Neural crest cell (in vitro differentiated cells): Measurements from ENCODE around the gene CHERP. TPM values are rescaled to one million over a fixed set of nuclear protein-coding genes. Genes with fewer than 3 reads are reported as not detected.

Source experiments
- DNase-seq: peaks from one replicate; pipeline ENCODE4 v3.0.0; 2021; ENCODE audit warnings: low read depth, mixed read lengths, low spot score
- H3K27ac Mint-ChIP-seq: one replicate; pipeline ENCODE4 v1.8.0; 2021; ENCODE audit warnings: mild to moderate bottlenecking, mixed read lengths; ENCODE audit not compliant: unreplicated experiment
- H3K27me3 Mint-ChIP-seq: 2 replicates; pipeline ENCODE4 v1.8.0; 2021; ENCODE audit warnings: low read depth, mild to moderate bottlenecking, mixed read lengths
- H3K36me3 Mint-ChIP-seq: 2 replicates; pipeline ENCODE4 v1.8.0; 2021; ENCODE audit warnings: low read depth, mild to moderate bottlenecking, mixed read lengths
- H3K4me1 Mint-ChIP-seq: 2 replicates; pipeline ENCODE4 v1.8.0; 2021; ENCODE audit warnings: mixed read lengths
- H3K4me3 Mint-ChIP-seq: one replicate; pipeline ENCODE4 v1.8.0; 2021; ENCODE audit warnings: mild to moderate bottlenecking, mixed read lengths
- H3K9me3 Mint-ChIP-seq: 2 replicates; pipeline ENCODE4 v1.8.0; 2021; ENCODE audit warnings: mixed read lengths
- long read RNA-seq: library from polyadenylated mRNA; unstranded; transcript quantifications from one replicate; pipeline ENCODE4 v2.0.0, GENCODE V29; 2020
- total RNA-seq: library from RNA; stranded (reverse); gene quantifications from 2 replicates; pipeline ENCODE4 v1.2.1, GENCODE V29; 2021
- TF ChIP-seq, protein P1 (sequence below): fragments of 200-600 bp; sonication (generic); conservative IDR thresholded peaks from 2 replicates; pipeline ENCODE4 v1.5.0; 2021; ENCODE audit warnings: antibody characterized with exemption, mild to moderate bottlenecking

Gene CHERP
- 93.3 and 95.7 TPM in 2 replicates for total RNA-seq
- long read RNA-seq, partial matches to known transcripts = 5 of 12 reads
- long read RNA-seq, other reads (novel, unspliced or antisense) = 5 of 12 reads

DNA sequence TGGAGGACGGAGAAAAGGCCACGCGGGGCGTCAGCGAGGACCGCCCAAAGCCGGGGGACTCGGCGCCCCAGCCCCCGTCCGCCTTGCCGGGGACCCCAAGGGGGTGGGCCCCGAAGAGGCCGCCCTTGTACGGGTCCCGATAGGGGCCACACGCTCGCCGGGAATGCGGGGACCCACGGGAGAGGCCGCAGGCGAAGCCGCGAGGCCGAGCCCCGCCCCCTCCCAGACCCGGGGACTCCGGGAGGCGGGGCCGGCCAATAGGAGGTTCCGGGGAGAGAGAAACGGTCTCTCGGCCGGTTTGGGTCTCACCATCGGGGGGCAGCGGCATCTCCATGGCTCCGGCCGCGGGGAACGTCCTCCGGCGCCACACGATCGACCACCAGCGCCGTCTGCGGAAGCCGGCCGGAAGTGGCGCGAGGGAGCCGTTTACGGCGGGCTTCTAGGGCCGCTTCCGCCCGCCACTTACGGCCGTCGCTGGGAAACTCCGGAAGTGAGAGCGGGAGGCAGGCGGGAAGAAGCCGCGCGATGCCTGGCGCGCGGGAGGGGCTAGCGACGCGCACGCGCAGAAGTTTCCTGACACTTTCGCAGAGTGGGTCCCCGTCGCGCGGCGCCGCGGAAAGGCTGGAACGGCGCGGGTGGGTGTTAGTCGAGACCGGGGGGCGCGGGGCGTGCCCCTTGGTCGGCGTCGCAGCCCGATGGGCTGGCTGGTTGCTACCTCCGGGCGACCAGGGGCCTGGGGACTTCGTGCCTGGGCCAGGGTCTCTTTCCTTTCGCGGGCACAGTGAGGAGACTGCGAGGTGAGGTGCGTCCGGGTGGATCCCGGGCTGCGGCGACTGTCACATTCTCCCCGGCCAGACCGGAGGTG is at the start of gene CHERP:
Gene CHERP, minus strand, starts transcription at position 393 of the 865 bp plus-strand sequence. Its CDS starts 59 bp downstream, at position 334.
- H3K27me3 Mint-ChIP-seq = no peaks in the 10 kb centered on the region
- TF ChIP-seq, protein P1, sequence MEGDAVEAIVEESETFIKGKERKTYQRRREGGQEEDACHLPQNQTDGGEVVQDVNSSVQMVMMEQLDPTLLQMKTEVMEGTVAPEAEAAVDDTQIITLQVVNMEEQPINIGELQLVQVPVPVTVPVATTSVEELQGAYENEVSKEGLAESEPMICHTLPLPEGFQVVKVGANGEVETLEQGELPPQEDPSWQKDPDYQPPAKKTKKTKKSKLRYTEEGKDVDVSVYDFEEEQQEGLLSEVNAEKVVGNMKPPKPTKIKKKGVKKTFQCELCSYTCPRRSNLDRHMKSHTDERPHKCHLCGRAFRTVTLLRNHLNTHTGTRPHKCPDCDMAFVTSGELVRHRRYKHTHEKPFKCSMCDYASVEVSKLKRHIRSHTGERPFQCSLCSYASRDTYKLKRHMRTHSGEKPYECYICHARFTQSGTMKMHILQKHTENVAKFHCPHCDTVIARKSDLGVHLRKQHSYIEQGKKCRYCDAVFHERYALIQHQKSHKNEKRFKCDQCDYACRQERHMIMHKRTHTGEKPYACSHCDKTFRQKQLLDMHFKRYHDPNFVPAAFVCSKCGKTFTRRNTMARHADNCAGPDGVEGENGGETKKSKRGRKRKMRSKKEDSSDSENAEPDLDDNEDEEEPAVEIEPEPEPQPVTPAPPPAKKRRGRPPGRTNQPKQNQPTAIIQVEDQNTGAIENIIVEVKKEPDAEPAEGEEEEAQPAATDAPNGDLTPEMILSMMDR = no peak
- DNase-seq = peak; percentile 90
- H3K27ac Mint-ChIP-seq = peak within 1 kb of the TSS; percentile 85
- no peaks in the 10 kb centered on the region for H3K9me3 Mint-ChIP-seq
- peaks cover 19% of the 10 kb centered on the region for H3K36me3 Mint-ChIP-seq
- H3K4me1 Mint-ChIP-seq = peaks cover 31% of the 10 kb centered on the region
- peak within 1 kb of the TSS; percentile 93 for H3K4me3 Mint-ChIP-seq

- Mint-ChIP-seq H3K9me3 (no peaks in the 10 kb centered on the region), H3K4me1 (peaks cover 43% of the 10 kb centered on the region), H3K27ac (peak overlapping the region; percentile 28), H3K36me3 (no peaks in the 10 kb centered on the region), H3K4me3 (no peak overlapping the region), H3K27me3 (no peaks in the 10 kb centered on the region)
- TF ChIP-seq, protein P1 = no peak
- DNase-seq = no peak
These were observed 48.9 kb upstream of the CHERP start for GRCh38 chr19:16590876-16591802.

DNA sequence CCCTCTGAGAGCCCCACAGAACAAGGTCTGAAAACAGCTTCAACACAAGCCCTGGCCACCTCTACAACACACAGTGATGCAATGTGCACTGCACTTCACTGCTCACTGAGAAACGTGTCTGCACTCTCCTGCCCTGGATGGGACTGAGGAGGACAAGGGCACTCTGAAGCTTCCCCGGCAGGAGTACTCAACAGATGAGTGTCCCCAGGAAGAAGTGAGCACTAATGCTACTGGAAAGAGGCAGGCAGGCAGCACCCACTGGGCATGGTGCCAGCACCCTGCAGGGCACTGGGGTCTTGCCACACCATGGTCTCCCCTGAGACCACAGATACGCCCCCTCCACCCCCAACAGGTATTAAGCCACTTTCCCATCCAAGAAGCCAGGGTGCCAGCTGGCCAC is 47.7 kb upstream of the CHERP start:
- H3K27me3 Mint-ChIP-seq = no peaks in the 10 kb centered on the region
- H3K9me3 Mint-ChIP-seq = no peaks in the 10 kb centered on the region
- no peaks in the 10 kb centered on the region for H3K36me3 Mint-ChIP-seq
- no peak overlapping the region for H3K4me3 Mint-ChIP-seq
- peaks cover 55% of the 10 kb centered on the region for H3K4me1 Mint-ChIP-seq
- DNase-seq = no peak
- TF ChIP-seq, protein P1 = no peak
- no peak overlapping the region for H3K27ac Mint-ChIP-seq

GRCh38 chr19:16588824-16589577 is 46.8 kb upstream of the CHERP start:
- Mint-ChIP-seq H3K27ac (peak overlapping the region; percentile 87), H3K9me3 (no peaks in the 10 kb centered on the region), H3K4me1 (peaks cover 64% of the 10 kb centered on the region)

More at GRCh38 chr19:16588824-16589577, 46.8 kb upstream of the CHERP start:
- DNase-seq = no peak
- H3K4me3 Mint-ChIP-seq = no peak overlapping the region
- no peaks in the 10 kb centered on the region for H3K27me3 Mint-ChIP-seq
- no peaks in the 10 kb centered on the region for H3K36me3 Mint-ChIP-seq
- TF ChIP-seq, protein P1 = no peak
